HFF-Myc (cell line): ENCODE results near the gene ADORA2A.
A peak's percentile ranks its signal among the peaks of the same experiment; 100 is the strongest.

Experiments used
- DNase-seq: peaks from one replicate; pipeline ENCODE4 v3.0.0-alpha.2; 2011; ENCODE audit warnings: low read depth; ENCODE audit errors: extremely low read depth
- H3K4me3 ChIP-seq: replicated peaks from 2 replicates; pipeline ENCODE4 v1.5.1; 2011; ENCODE audit warnings: low read depth, mild to moderate bottlenecking, control low read depth, low read length
- CTCF ChIP-seq: IDR thresholded peaks from 2 replicates; pipeline ENCODE4 v1.5.1; 2012; ENCODE audit warnings: mild to moderate bottlenecking, low read depth, low read length, control low read depth; ENCODE audit errors: missing control alignments

Gene ADORA2A

GRCh38 chr22:24412274-24412673 lies 15.1 kb upstream of the ADORA2A start:
- DNase-seq, result no peak
- H3K4me3 ChIP-seq, result no peak overlapping the region
- TF ChIP-seq CTCF, result no peak

GRCh38 chr22:24413271-24413670 lies 14.1 kb upstream of the ADORA2A start:
- DNase-seq, result no peak
- TF ChIP-seq CTCF, result no peak
- H3K4me3 ChIP-seq, result no peak overlapping the region

- H3K4me3 ChIP-seq, result no peak overlapping the region
- no peak for DNase-seq
- no peak for TF ChIP-seq CTCF
Observed at GRCh38 chr22:24413736-24414385, 13.5 kb upstream of the ADORA2A start.

- no peak for TF ChIP-seq CTCF
- H3K4me3 ChIP-seq, result no peak overlapping the region
- DNase-seq, result no peak
Observed at GRCh38 chr22:24414523-24414922, 12.9 kb upstream of the ADORA2A start.

- H3K4me3 ChIP-seq, result no peak overlapping the region
- no peak for TF ChIP-seq CTCF
- DNase-seq, result no peak
Observed at GRCh38 chr22:24414984-24415945, 12.1 kb upstream of the ADORA2A start.

GRCh38 chr22:24416095-24416494 lies 11.3 kb upstream of the ADORA2A start:
- no peak for TF ChIP-seq CTCF
- peak; percentile 66 for DNase-seq

More at GRCh38 chr22:24416095-24416494, 11.3 kb upstream of the ADORA2A start:
- H3K4me3 ChIP-seq, result no peak overlapping the region
